ENCODE measurements around the gene HDAC9.
A peak's percentile ranks its signal among the peaks of the same experiment; 100 is the strongest.

Gene HDAC9

DNA sequence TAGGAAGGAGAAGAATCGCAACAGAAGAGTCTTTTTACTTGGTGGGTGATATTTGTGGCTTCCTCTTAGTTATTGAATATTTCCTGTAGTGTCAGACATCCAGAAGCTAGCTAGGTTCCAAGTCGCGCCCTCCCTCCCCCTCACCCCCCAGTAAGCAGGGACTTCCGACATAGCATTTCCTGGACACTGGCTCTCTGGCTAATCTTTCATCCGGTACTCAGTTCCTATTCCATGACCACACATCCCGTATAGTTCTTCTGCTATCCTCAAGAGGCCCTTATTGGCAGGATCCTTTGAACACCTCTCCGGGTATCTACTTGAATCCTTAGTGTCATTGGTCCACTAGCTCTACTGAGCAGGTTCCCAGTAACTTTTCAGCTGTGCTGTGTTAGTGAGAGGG is 167.8 kb downstream of the HDAC9 start:
- H3K36me3 Mint-ChIP-seq (ENCODE audit: insufficient read depth) = no peaks in the 10 kb centered on the region
- H3K4me1 Mint-ChIP-seq (ENCODE audit: low read depth in 2 of 2) = peaks cover 0 to 4% of the 10 kb centered on the region in 2 donors
- no peak for DNase-seq
- H3K27ac Mint-ChIP-seq = no peak overlapping the region
- H3K4me3 Mint-ChIP-seq = no peak overlapping the region
- ATAC-seq (replicated peaks) = no peak
- no peaks in the 10 kb centered on the region for H3K9me3 Mint-ChIP-seq
- no peaks in the 10 kb centered on the region for H3K27me3 Mint-ChIP-seq

DNA sequence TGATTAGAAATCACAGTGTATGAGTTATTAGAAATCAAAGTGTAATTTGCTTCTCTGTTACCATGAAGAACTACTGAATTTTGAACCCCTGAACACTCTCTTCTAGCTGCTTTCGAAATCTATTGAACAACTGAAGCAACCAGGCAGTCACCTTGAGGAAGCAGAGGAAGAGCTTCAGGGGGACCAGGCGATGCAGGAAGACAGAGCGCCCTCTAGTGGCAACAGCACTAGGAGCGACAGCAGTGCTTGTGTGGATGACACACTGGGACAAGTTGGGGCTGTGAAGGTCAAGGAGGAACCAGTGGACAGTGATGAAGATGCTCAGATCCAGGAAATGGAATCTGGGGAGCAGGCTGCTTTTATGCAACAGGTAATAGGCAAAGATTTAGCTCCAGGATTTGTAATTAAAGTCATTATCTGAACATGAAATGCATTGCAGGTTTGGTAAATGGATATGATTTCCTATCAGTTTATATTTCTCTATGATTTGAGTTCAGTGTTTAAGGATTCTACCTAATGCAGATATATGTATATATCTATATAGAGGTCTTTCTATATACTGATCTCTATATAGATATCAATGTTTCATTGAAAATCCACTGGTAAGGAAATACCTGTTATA is 170.7 kb downstream of the HDAC9 start:
- no peak overlapping the region for H3K4me3 Mint-ChIP-seq

DNA sequence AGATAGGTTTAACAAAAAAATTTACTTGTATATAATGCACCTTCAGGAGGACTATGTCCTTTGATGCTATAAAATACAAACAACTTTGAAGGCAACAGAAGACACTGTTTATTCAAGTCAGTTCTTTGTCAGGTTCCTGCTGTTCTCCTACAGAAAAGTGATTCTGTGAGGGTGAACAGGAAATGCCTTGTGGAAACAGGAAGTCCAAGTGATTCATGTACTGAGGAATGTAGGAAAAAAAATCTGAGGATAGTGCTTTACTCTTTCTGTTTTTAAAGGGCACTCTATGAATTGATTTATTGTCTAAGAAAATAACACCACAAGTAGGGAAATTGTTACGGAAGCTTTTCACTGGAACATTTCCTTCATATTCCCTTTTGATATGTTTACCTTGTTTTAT is 171.9 kb downstream of the HDAC9 start:
- ATAC-seq (replicated peaks) (no peak), DNase-seq (no peak)
- no peaks in the 10 kb centered on the region for H3K36me3 Mint-ChIP-seq (ENCODE audit: insufficient read depth)
- no peaks in the 10 kb centered on the region for H3K9me3 Mint-ChIP-seq
- H3K4me3 Mint-ChIP-seq = no peak overlapping the region
- no peaks in the 10 kb centered on the region for H3K27me3 Mint-ChIP-seq
- H3K4me1 Mint-ChIP-seq (ENCODE audit: low read depth in 2 of 2) = peaks cover 0 to 4% of the 10 kb centered on the region in 2 donors
- H3K27ac Mint-ChIP-seq = no peak overlapping the region

More for the DNA sequence above, 170.7 kb downstream of the HDAC9 start:
- H3K36me3 Mint-ChIP-seq (ENCODE audit: insufficient read depth) = no peaks in the 10 kb centered on the region
- H3K27ac Mint-ChIP-seq = no peak overlapping the region
- H3K4me1 Mint-ChIP-seq (ENCODE audit: low read depth in 2 of 2) = peaks cover 0 to 4% of the 10 kb centered on the region in 2 donors
- ATAC-seq (replicated peaks) (peak; percentile 92), DNase-seq (peak; percentile 62 to 63 (median 62))
- H3K27me3 Mint-ChIP-seq = no peaks in the 10 kb centered on the region
- H3K9me3 Mint-ChIP-seq = no peaks in the 10 kb centered on the region

DNA sequence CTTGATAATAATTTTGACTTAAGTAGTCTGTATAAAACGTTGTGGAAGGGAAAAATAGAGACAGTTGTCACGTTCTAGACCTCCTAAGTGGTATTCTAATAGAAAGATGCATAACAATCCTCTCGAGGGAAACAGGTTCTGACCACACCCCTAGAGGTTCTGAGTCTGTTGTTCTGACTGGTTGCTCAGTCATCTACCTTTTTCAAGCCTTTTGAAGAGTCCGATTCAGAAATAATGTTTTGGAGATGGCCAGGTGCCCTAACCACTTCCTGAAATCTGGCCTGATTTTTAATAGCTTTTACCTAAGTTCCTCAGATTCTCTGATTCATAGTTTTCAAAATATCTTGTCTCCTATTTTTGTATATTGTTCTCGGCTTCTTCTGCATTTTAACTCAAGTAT is 175.6 kb downstream of the HDAC9 start:
- DNase-seq = no peak
- Mint-ChIP-seq H3K27me3 (no peaks in the 10 kb centered on the region), H3K9me3 (no peaks in the 10 kb centered on the region)

DNA sequence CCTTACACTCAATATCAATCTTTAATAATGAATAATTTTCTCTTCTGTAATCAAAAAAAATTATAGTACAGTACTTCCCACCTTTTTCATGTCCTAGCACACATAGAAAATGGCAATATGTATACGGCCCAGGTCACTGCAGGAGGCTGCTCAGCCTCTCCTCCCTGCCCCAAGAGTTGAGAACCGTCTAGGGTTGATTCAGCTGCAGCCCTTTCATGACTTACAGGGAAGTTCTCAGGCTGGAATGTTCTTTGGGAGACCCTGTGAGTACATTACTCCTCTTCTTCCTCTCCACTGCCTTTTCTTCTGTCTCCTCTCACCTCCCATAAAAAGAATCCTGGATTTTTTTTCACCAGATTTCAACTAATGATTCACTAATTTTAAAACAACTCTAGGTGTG is 180.0 kb downstream of the HDAC9 start:
- H3K27me3 Mint-ChIP-seq = no peaks in the 10 kb centered on the region
- no peaks in the 10 kb centered on the region for H3K4me1 Mint-ChIP-seq (ENCODE audit: low read depth in 2 of 2)
- no peaks in the 10 kb centered on the region for H3K36me3 Mint-ChIP-seq (ENCODE audit: insufficient read depth)
- no peak for DNase-seq
- no peak overlapping the region for H3K4me3 Mint-ChIP-seq
- ATAC-seq (replicated peaks) = no peak
- no peaks in the 10 kb centered on the region for H3K9me3 Mint-ChIP-seq
- H3K27ac Mint-ChIP-seq = no peak overlapping the region

More for the DNA sequence above, 175.6 kb downstream of the HDAC9 start:
- H3K4me3 Mint-ChIP-seq = no peak overlapping the region
- no peak overlapping the region for H3K27ac Mint-ChIP-seq
- H3K4me1 Mint-ChIP-seq (ENCODE audit: low read depth in 2 of 2) = peaks cover 0 to 1% of the 10 kb centered on the region in 2 donors
- no peaks in the 10 kb centered on the region for H3K36me3 Mint-ChIP-seq (ENCODE audit: insufficient read depth)
- no peak for ATAC-seq (replicated peaks)

DNA sequence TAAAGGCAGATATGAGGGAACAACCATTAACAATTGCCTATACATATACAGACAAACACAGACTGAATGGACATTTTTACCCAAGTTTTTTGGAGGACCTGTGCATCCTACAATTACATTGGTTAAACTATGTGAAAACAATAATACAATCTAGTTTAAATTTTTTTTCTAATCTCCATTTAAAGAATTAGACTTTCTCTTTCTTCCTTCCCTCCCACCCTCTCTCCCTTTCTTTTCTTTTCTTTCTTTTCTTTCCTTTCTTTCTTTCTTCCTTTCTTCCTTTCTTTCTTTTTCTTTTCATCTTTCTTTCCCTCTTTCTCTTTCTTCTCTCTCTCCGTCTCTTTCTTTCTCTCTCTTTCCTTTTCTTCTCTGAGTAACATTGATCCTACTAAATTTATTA is 183.7 kb downstream of the HDAC9 start:
- Mint-ChIP-seq H3K27me3 (no peaks in the 10 kb centered on the region), H3K36me3 (ENCODE audit: insufficient read depth) (no peaks in the 10 kb centered on the region), H3K27ac (no peak overlapping the region), H3K4me1 (ENCODE audit: low read depth in 2 of 2) (no peaks in the 10 kb centered on the region), H3K4me3 (no peak overlapping the region), H3K9me3 (no peaks in the 10 kb centered on the region)
- DNase-seq (no peak), ATAC-seq (replicated peaks) (no peak)

DNA sequence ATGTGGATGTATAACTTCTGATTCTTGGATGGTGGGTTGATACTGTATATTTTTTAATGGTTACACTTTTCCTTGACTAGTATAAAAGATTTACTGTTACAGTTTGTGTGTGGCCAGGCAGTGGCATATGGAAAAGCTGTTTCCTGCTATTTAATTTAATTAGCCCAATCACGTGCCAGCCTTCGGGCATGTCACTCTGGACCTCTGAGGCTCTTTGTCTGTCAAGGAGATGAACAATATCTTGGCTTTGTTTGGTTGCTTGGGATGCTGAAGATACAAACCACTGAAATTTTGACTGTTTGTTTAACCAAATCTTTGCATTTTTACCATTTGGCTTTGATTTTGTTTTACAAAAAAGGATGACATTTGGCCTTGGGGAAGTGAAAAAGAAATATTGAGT is 185.0 kb downstream of the HDAC9 start:
- Mint-ChIP-seq H3K27ac (no peak overlapping the region), H3K27me3 (no peaks in the 10 kb centered on the region)

DNA sequence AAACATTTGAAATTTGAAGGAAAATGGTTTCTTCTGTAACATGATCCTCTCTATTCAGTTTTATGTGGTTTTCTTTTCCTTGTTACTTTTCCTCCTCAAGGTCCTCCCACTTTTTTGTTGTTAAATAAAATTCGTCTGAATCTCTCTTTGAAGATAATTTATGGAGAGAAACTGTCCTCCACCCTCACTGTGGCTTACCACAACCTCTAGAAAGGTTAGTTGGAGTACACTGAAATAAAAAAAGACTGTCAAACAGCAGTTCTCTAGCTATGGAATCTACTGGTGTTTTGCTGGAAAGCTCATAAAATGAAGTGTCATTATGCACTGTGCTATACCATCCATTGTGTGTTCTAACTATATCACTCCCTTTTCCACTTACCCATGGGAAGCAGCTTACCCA is 189.4 kb downstream of the HDAC9 start:
- no peak for DNase-seq
- H3K27ac Mint-ChIP-seq = no peak overlapping the region
- no peaks in the 10 kb centered on the region for H3K27me3 Mint-ChIP-seq

More for the DNA sequence above, 185.0 kb downstream of the HDAC9 start:
- H3K9me3 Mint-ChIP-seq = no peaks in the 10 kb centered on the region
- H3K36me3 Mint-ChIP-seq (ENCODE audit: insufficient read depth) = no peaks in the 10 kb centered on the region
- H3K4me3 Mint-ChIP-seq = no peak overlapping the region
- H3K4me1 Mint-ChIP-seq (ENCODE audit: low read depth in 2 of 2) = no peaks in the 10 kb centered on the region
- ATAC-seq (replicated peaks) = no peak
- DNase-seq = no peak

DNA sequence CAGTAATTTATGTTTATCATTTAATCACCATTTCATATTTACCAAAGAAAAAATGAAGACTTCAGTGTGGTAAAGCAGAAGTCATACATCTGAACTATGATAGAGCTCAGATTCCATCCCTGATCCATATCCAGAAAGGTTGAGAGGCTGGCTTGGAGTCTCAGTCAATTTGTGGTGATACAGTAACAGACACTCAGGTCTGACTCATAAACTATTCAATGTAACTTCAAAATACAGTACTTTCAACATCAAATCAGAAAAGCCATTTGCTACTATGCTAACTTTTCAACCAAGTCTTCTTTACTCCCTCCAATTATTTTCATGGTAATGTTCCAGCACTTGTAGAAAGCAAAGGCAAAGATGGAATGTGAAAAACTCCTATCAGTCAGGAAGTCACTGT is 190.4 kb downstream of the HDAC9 start:
- no peak overlapping the region for H3K4me3 Mint-ChIP-seq
- ATAC-seq (replicated peaks) (no peak), DNase-seq (no peak)
- no peaks in the 10 kb centered on the region for H3K27me3 Mint-ChIP-seq
- H3K36me3 Mint-ChIP-seq (ENCODE audit: insufficient read depth) = no peaks in the 10 kb centered on the region
- no peak overlapping the region for H3K27ac Mint-ChIP-seq
- H3K9me3 Mint-ChIP-seq = no peaks in the 10 kb centered on the region
- no peaks in the 10 kb centered on the region for H3K4me1 Mint-ChIP-seq (ENCODE audit: low read depth in 2 of 2)

More for the DNA sequence above, 189.4 kb downstream of the HDAC9 start:
- Mint-ChIP-seq H3K9me3 (no peaks in the 10 kb centered on the region), H3K4me3 (no peak overlapping the region), H3K36me3 (ENCODE audit: insufficient read depth) (no peaks in the 10 kb centered on the region), H3K4me1 (ENCODE audit: low read depth in 2 of 2) (no peaks in the 10 kb centered on the region)
- ATAC-seq (replicated peaks) = no peak

DNA sequence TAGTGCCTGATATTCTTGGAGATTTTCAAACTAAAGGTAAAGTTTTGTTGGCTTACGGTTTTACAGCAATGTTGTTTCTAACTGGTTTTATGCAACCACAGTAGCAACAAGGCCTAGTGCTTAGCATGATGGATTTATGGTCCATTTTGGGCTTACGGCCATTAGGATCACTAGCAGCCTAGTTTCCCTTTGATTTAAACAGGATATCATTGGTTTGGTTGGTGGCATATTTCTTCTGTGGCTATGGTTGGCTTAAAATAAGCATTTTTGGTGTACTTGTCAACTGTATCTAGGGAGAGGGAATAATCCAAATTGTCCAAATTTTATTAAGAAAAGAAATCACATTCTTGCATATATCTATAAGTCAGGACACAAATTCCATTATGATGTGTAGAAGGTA is 194.0 kb downstream of the HDAC9 start:
- Mint-ChIP-seq H3K27ac (no peak overlapping the region), H3K9me3 (no peaks in the 10 kb centered on the region), H3K27me3 (no peaks in the 10 kb centered on the region), H3K4me3 (no peak overlapping the region), H3K4me1 (ENCODE audit: low read depth in 2 of 2) (no peaks in the 10 kb centered on the region), H3K36me3 (ENCODE audit: insufficient read depth) (no peaks in the 10 kb centered on the region)
- DNase-seq (no peak), ATAC-seq (replicated peaks) (no peak)

DNA sequence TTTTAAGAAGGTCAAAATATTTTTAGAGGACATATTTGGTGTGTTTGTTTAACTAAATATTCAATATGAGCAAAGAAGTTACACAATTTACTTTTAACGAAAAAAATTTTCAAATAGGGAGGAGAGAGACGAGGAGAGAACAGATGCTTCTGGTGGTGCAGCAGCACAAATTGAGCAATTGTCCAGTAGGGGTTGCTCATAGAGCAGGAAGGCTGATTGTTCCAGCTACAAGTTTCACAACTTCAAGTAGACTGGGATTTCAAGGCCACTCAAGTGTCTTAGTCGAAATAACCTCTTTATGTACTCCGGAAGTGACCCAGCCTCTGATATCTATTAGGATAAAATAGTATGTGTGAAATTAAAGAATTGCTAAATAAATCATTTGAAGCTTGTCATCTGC is 197.9 kb downstream of the HDAC9 start:
- H3K27ac Mint-ChIP-seq = no peak overlapping the region
- H3K36me3 Mint-ChIP-seq (ENCODE audit: insufficient read depth) = no peaks in the 10 kb centered on the region
- DNase-seq (no peak), ATAC-seq (replicated peaks) (no peak)
- no peaks in the 10 kb centered on the region for H3K27me3 Mint-ChIP-seq
- H3K4me3 Mint-ChIP-seq = no peak overlapping the region
- H3K4me1 Mint-ChIP-seq (ENCODE audit: low read depth in 2 of 2) = no peaks in the 10 kb centered on the region
- no peaks in the 10 kb centered on the region for H3K9me3 Mint-ChIP-seq

DNA sequence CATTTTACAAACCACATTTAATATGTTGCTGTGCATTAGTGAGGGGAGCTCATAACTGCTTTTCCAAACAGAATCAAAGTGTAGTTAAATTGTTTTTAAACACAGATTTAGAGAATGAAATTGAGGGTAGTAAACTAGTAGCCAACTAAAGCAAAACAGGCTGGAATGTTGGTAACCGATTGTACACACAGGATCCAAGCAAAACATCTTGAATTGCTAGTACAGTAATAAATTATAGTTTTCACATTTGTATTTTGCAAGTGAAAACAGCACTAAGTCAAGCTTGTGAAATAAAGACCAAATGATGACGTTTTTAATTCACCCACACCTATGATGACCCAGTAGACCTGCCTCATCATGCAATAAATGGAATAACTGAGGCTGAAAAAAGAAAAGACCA is 198.3 kb downstream of the HDAC9 start:
- ATAC-seq (replicated peaks) = no peak
- Mint-ChIP-seq H3K9me3 (no peaks in the 10 kb centered on the region), H3K4me3 (no peak overlapping the region), H3K27ac (no peak overlapping the region), H3K36me3 (ENCODE audit: insufficient read depth) (no peaks in the 10 kb centered on the region), H3K27me3 (no peaks in the 10 kb centered on the region), H3K4me1 (ENCODE audit: low read depth in 2 of 2) (no peaks in the 10 kb centered on the region)
- no peak for DNase-seq

DNA sequence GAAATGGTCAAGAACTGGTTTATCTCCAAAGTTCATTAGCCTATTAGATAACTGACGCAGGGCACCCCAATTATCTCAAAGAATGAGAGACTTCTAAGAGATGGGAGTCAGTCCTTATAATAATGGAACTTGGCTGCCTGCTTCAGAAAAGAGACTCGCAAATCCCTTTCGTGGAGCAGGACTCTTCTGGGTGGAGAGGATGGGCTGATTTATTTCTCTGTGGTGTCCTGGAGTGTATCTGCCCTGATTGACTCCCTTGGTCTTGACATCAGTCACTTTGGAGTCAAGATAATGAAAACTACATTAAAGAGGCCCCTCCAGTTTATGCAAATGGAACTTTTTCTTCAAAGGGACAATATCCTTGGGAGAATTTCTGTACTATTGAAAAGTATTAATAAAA is 198.9 kb downstream of the HDAC9 start:
- DNase-seq (no peak), ATAC-seq (replicated peaks) (no peak)
- H3K9me3 Mint-ChIP-seq = no peaks in the 10 kb centered on the region
- no peaks in the 10 kb centered on the region for H3K36me3 Mint-ChIP-seq (ENCODE audit: insufficient read depth)
- H3K27me3 Mint-ChIP-seq = no peaks in the 10 kb centered on the region
- no peaks in the 10 kb centered on the region for H3K4me1 Mint-ChIP-seq (ENCODE audit: low read depth in 2 of 2)
- no peak overlapping the region for H3K27ac Mint-ChIP-seq
- H3K4me3 Mint-ChIP-seq = no peak overlapping the region

DNA sequence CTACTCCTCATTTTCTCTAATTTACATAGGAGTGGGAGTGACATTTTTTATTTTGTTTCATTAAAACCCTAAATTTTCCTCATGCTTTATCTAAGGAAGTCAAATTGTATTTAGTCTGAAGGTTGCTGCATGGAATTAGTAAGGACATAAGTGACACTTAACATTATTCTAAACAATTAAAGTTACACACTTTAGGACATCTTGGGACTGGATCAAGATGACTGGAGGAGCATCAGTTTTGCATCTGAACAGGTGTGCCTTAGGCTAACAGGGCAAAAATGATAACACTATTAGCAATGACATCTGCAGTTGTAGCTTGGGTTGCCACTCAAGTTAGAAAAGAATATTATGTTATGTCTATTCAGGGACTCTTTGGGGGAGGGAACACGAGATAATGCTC is 199.4 kb downstream of the HDAC9 start:
- Mint-ChIP-seq H3K27me3 (no peaks in the 10 kb centered on the region), H3K4me3 (no peak overlapping the region), H3K27ac (no peak overlapping the region), H3K4me1 (ENCODE audit: low read depth in 2 of 2) (no peaks in the 10 kb centered on the region), H3K36me3 (ENCODE audit: insufficient read depth) (no peaks in the 10 kb centered on the region), H3K9me3 (no peaks in the 10 kb centered on the region)
- ATAC-seq (replicated peaks) (no peak), DNase-seq (no peak)

DNA sequence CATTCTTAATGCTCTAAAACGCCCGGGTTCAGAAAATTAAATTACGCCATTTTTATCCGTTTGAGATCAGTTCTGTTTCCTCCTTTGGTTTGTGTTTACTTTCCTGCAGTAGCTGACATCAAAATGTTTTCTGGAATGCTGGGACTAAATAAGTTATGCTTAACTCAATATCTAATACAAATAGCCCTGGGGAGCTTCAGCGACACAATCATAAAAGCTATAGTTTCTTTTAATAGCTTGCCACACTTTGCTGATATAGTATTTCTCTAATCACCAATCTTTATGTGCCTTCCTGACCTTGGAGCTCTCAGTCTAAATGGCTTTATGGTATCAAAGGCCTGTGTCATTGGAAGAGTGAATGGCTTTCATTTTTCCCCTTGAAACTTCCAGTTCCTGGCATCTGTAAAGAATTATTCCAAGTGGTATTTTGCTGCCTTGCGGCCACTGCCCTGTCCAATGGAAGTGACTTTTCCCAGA is 202.7 kb downstream of the HDAC9 start:
- DNase-seq (no peak), ATAC-seq (replicated peaks) (no peak)
- Mint-ChIP-seq H3K4me3 (no peak overlapping the region), H3K27ac (no peak overlapping the region), H3K27me3 (no peaks in the 10 kb centered on the region), H3K9me3 (no peaks in the 10 kb centered on the region), H3K36me3 (ENCODE audit: insufficient read depth) (no peaks in the 10 kb centered on the region), H3K4me1 (ENCODE audit: low read depth in 2 of 2) (no peaks in the 10 kb centered on the region)

All from effector memory CD8-positive, alpha-beta T cell (primary cell).